Activated CD8-positive, alpha-beta memory T cell treated with anti-CD3 and anti-CD28 coated beads for 1 hour (primary cell): Measurements from ENCODE around the gene PDIA3.
"Not testable (repeated sequence)": the region's sequence is repeated elsewhere in the genome, so short reads cannot be mapped to it uniquely, and the experiment has no call there.

Experiments
- DNase-seq, 2 donors: peaks; one replicate each; pipeline ENCODE4 v3.0.0-alpha.2; 2020; ENCODE audit warnings: low read depth in 1 of 2; ENCODE audit errors: extremely low read depth in 1 of 2

PDIA3 gene

GRCh38 chr15:43808960-43809678, 62.9 kb downstream of the PDIA3 start:
- no peak for DNase-seq

- not testable (repeated sequence) for DNase-seq
These were observed 68.8 kb downstream of the PDIA3 start for GRCh38 chr15:43815064-43815463.

- DNase-seq: no peak
These were observed 75.3 kb downstream of the PDIA3 start for GRCh38 chr15:43821505-43821904.
